ENCODE measurements around the gene CADPS2. TPM values are rescaled to one million over a fixed set of nuclear protein-coding genes. Genes with fewer than 3 reads are reported as not detected.

Gene CADPS2
- total RNA-seq, 5 donors from 2014 or later (not counting 1 experiment from before 2014, with no cell fraction given), result 0.15 to 0.28 (median 0.16) TPM; not detected in 2

DNA sequence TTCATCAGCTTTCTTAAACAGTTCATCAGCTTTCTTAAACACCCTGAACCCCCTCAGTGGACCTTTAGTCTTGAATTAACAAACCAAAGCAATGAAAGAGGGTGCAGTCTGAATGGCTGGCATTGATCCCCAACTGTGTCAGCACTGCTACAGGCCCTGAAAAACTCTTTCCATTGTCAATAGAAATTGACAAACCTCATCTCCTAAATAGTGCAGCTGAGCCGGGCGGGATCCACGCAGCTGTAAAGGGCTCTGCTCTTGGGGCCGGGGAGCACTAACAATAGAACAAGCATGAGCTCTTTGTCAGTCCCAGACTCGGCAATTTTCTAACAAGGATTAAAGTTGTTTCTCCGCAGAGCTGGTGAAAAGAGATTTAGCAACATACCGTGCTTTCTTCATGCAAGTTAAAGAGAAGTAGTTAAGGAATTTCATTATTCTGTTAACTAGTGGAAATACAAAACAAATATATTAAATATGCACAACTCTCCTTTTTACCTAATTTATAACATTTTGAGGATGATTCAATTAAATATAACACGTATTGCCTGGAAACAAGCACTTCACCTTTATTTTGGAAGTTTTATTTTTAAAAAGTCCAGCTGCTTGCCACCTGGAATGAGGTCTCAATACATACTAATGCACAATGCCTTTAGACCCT lies 557.0 kb downstream of the CADPS2 start:
- CTCF ChIA-PET, result no interaction called here

DNA sequence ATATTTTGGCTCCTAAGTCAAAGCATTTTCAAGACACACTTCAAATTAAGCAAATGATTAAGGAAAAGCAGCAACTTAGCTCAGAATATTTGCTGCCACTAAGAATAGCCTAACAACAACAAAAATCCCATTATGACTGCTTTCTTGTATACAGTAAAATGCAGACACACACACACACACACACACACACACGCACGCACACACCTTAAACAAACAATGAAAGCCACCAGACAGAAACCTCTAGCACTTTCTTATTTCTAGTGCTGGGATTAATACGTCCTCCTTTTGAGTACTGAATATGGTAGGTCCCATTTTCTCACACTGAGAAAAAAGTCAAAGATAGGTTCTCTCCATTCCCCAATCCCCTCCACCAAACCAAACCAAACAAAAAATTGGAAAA lies 558.3 kb downstream of the CADPS2 start:
- no peaks in the 10 kb centered on the region for H3K4me1 ChIP-seq (ENCODE audit: control insufficient read depth in 1 of 2, extremely low read depth in 1 of 2, insufficient read depth in 2 of 2, low read length in 2 of 2)
- no peak overlapping the region for H3K4me3 ChIP-seq (ENCODE audit: control insufficient read depth in 1 of 2, extremely low read depth in 1 of 2, low read length in 1 of 2)
- peaks cover 0 to 3% of the 10 kb centered on the region in 2 donors for H3K27me3 Mint-ChIP-seq
- H3K9me3 ChIP-seq, result no peaks in the 10 kb centered on the region
- CTCF ChIA-PET, result no interaction called here
- POLR2A ChIA-PET, result no interaction called here
- H3K4me1 Mint-ChIP-seq, result no peaks in the 10 kb centered on the region
- no peaks in the 10 kb centered on the region for H3K27me3 ChIP-seq (replicated peaks in 1 of 2; ENCODE audit: control insufficient read depth in 2 of 2, extremely low read depth in 1 of 2, insufficient read depth in 2 of 2, low read length in 1 of 2)
- ATAC-seq (replicated peaks in 1 of 4), result no peak
- no peaks in the 10 kb centered on the region for H3K36me3 ChIP-seq (ENCODE audit: control insufficient read depth in 2 of 2, extremely low read depth in 1 of 2, insufficient read depth in 1 of 2, low read length in 1 of 2)
- H3K9me3 Mint-ChIP-seq, result no peaks in the 10 kb centered on the region
- H3K36me3 Mint-ChIP-seq, result no peaks in the 10 kb centered on the region
- no peak overlapping the region for H3K4me3 Mint-ChIP-seq
- H3K27ac Mint-ChIP-seq, result peak overlapping the region in 1 of 2 donors; percentile 4
- H3K27ac ChIP-seq (ENCODE audit: low read length), result no peak overlapping the region
- no CpG with 5 or more reads among the region's 3 CpGs for WGBS (ENCODE audit: insufficient coverage)
- DNase-seq, result no peak

More for the DNA sequence above, 557.0 kb downstream of the CADPS2 start:
- 28% methylated on average over 3 of the region's 8 CpGs for WGBS (ENCODE audit: insufficient coverage)
- no peaks in the 10 kb centered on the region for H3K4me1 Mint-ChIP-seq
- no peaks in the 10 kb centered on the region for H3K9me3 ChIP-seq
- peaks cover 0 to 3% of the 10 kb centered on the region in 2 donors for H3K27me3 Mint-ChIP-seq
- H3K4me1 ChIP-seq (ENCODE audit: control insufficient read depth in 1 of 2, extremely low read depth in 1 of 2, insufficient read depth in 2 of 2, low read length in 2 of 2), result no peaks in the 10 kb centered on the region
- H3K27ac ChIP-seq (ENCODE audit: low read length), result no peak overlapping the region
- peaks cover 0 to 4% (median 0%) of the 10 kb centered on the region in 3 donors for H3K9me3 Mint-ChIP-seq
- no peak overlapping the region for H3K27ac Mint-ChIP-seq
- no peaks in the 10 kb centered on the region for H3K27me3 ChIP-seq (replicated peaks in 1 of 2; ENCODE audit: control insufficient read depth in 2 of 2, extremely low read depth in 1 of 2, insufficient read depth in 2 of 2, low read length in 1 of 2)
- no peaks in the 10 kb centered on the region for H3K36me3 ChIP-seq (ENCODE audit: control insufficient read depth in 2 of 2, extremely low read depth in 1 of 2, insufficient read depth in 1 of 2, low read length in 1 of 2)
- no peaks in the 10 kb centered on the region for H3K36me3 Mint-ChIP-seq
- no peak for DNase-seq
- no peak for ATAC-seq (replicated peaks in 1 of 4)
- no peak overlapping the region for H3K4me3 ChIP-seq (ENCODE audit: control insufficient read depth in 1 of 2, extremely low read depth in 1 of 2, low read length in 1 of 2)
- POLR2A ChIA-PET, result interaction anchor here in 1 of 2 donors (0.8 kb wide), 1 partner anchor 23 kb away, joined by 3 read pairs; no protein-coding TSS in a partner anchor
- no peak overlapping the region for H3K4me3 Mint-ChIP-seq

DNA sequence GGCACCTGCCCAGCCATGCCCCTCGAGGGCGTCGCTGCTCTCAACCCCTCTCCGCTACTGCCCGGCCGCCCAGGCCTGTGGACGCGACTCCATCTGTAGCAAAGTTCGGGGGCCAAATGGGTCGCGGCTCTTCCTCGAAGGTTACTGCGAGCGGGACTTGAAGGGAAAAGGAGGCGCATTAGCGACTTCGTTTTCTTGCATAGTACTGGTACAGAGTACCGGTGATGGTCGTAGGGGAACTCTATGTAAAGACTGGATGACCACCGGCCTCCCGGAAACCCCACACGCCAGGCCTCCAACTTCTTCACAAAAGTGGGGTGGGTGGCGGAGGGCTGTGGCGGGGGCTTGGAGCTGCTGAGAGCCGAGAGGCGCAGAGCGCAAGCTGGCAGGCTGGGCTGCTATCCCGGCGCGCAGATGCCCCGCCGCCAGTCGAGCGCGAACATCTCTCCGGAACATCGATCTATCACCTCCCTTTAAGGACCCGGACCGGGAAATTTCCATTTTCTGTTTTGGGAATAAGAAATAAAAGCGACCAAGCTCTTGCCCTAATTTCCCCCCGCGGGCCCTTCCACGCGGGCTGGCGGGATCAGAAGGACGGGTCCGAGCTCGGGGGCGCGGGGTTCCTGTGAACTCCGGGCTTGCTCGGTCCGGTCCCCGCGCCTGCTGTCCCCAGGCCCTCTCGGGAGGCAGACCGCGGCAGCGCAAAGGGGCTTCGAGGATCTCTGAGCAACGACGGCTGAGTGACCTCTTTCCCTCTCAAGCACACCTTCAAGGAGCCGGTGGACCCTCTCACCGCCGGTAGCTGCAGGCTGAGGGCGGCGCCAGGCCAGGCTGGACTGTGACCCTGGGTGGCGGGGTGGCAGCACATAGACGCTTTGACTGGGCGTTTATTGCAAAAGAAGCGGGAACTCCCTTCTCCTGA lies 569.5 kb downstream of the CADPS2 start:
- H3K27ac Mint-ChIP-seq, result no peak overlapping the region
- H3K27me3 Mint-ChIP-seq, result peaks cover 50 to 59% of the 10 kb centered on the region in 2 donors
- CTCF ChIA-PET, result no interaction called here

DNA sequence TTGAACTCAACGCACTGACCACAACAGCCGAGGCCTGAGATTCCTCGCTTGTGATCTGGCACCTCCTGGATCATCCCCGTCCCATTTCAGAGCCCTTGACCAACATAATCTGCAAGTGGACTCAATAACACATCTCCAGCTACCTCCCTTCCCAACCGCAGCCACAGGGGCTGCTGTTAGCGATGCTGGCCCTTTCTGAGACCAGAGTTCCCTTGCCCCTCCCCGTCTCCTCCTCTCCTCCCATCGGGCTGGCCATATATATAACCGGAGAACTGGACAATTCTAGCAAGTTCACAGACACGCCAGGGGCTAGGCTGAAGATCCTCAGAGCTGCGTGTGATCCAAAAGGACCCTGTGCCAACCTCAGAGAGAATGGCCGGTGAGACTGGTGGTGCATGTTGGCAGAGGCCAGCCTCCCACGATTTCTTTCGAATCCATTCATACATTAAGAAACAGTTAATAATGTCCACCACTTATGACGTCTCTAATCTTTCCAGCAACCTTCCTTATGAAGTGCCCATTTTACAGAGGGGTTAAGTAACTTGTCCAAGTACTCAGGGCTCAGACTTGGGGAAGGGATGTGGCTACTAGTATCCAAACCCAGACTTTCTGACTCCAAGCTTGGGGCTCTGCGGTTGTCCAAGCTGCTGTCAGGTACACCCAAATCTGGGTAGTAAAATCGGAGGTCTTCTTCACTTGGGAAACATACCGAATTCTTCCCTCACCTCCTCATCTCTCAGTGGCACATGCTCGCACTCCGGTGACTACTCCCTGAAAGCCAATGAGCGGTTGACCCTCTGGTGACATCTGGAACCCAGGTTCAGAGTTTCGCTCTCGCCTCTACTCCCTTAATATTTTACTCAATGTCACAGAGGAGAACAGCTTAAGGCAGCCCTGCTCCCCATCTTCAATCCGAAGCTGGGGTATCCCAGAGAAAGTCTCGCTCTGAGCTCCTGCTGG lies 570.5 kb downstream of the CADPS2 start:
- Mint-ChIP-seq H3K4me3 (no peak overlapping the region), H3K4me1 (peaks cover 0 to 6% (median 0%) of the 10 kb centered on the region in 3 donors), H3K9me3 (peaks cover 2 to 10% (median 6%) of the 10 kb centered on the region in 3 donors), H3K36me3 (no peaks in the 10 kb centered on the region), H3K27ac (peak overlapping the region in 1 of 2 donors; percentile 40), H3K27me3 (peaks cover 58 to 66% of the 10 kb centered on the region in 2 donors)
- DNase-seq (no peak), ATAC-seq (replicated peaks in 1 of 4) (no peak)
- Histone ChIP-seq H3K27ac (ENCODE audit: low read length) (no peak overlapping the region), H3K4me3 (ENCODE audit: control insufficient read depth in 1 of 2, extremely low read depth in 1 of 2, low read length in 1 of 2) (no peak overlapping the region), H3K9me3 (no peaks in the 10 kb centered on the region), H3K4me1 (ENCODE audit: control insufficient read depth in 1 of 2, extremely low read depth in 1 of 2, insufficient read depth in 2 of 2, low read length in 2 of 2) (no peaks in the 10 kb centered on the region), H3K36me3 (ENCODE audit: control insufficient read depth in 2 of 2, extremely low read depth in 1 of 2, insufficient read depth in 1 of 2, low read length in 1 of 2) (no peaks in the 10 kb centered on the region), H3K27me3 (replicated peaks in 1 of 2; ENCODE audit: control insufficient read depth in 2 of 2, extremely low read depth in 1 of 2, insufficient read depth in 2 of 2, low read length in 1 of 2) (peaks cover 19 to 38% of the 10 kb centered on the region in 2 experiments)
- WGBS (ENCODE audit: insufficient coverage), result 13% methylated on average over 19 of the region's 25 CpGs
- ChIA-PET CTCF (no interaction called here), POLR2A (no interaction called here)

More for the DNA sequence above, 569.5 kb downstream of the CADPS2 start:
- H3K4me3 ChIP-seq (ENCODE audit: control insufficient read depth in 1 of 2, extremely low read depth in 1 of 2, low read length in 1 of 2), result no peak overlapping the region
- peaks cover 18 to 35% of the 10 kb centered on the region in 2 experiments for H3K27me3 ChIP-seq (replicated peaks in 1 of 2; ENCODE audit: control insufficient read depth in 2 of 2, extremely low read depth in 1 of 2, insufficient read depth in 2 of 2, low read length in 1 of 2)
- POLR2A ChIA-PET, result no interaction called here
- H3K27ac ChIP-seq (ENCODE audit: low read length), result no peak overlapping the region
- Mint-ChIP-seq H3K9me3 (peaks cover 2 to 10% (median 6%) of the 10 kb centered on the region in 3 donors), H3K4me1 (no peaks in the 10 kb centered on the region), H3K36me3 (no peaks in the 10 kb centered on the region), H3K4me3 (no peak overlapping the region)
- no peak for DNase-seq
- no peaks in the 10 kb centered on the region for H3K36me3 ChIP-seq (ENCODE audit: control insufficient read depth in 2 of 2, extremely low read depth in 1 of 2, insufficient read depth in 1 of 2, low read length in 1 of 2)
- ATAC-seq (replicated peaks in 1 of 4), result no peak
- no peaks in the 10 kb centered on the region for H3K4me1 ChIP-seq (ENCODE audit: control insufficient read depth in 1 of 2, extremely low read depth in 1 of 2, insufficient read depth in 2 of 2, low read length in 2 of 2)
- no peaks in the 10 kb centered on the region for H3K9me3 ChIP-seq
- WGBS (ENCODE audit: insufficient coverage), result 7% methylated on average over 43 of the region's 71 CpGs

DNA sequence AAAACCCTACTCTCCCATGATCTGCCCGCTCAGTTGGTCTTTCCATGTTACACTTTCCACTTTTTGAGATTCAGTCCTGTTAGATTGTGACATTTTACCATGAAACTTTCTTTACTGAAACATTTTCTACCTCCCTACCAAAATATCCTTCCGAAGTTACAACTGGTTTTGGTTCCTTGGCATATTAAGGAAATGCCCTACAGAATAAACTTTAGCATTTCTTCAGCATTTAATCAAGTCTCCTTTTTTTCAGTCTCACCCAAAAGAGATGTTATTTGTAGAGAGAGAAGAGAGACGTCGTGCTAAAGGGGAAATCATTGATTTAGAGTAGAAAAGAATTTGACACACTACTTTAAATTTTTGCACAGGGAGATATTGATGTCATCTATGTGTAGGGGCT lies 572.0 kb downstream of the CADPS2 start:
- no peak for DNase-seq
- peaks cover 2 to 8% (median 6%) of the 10 kb centered on the region in 3 donors for H3K9me3 Mint-ChIP-seq
- H3K4me1 Mint-ChIP-seq, result peaks cover 0 to 9% (median 5%) of the 10 kb centered on the region in 3 donors
- no peak overlapping the region for H3K27ac ChIP-seq (ENCODE audit: low read length)
- POLR2A ChIA-PET, result no interaction called here
- peaks cover 16 to 49% of the 10 kb centered on the region in 2 experiments for H3K27me3 ChIP-seq (replicated peaks in 1 of 2; ENCODE audit: control insufficient read depth in 2 of 2, extremely low read depth in 1 of 2, insufficient read depth in 2 of 2, low read length in 1 of 2)
- CTCF ChIA-PET, result no interaction called here
- H3K27ac Mint-ChIP-seq, result no peak overlapping the region
- H3K36me3 Mint-ChIP-seq, result no peaks in the 10 kb centered on the region
- no peak overlapping the region for H3K4me3 Mint-ChIP-seq
- H3K4me3 ChIP-seq (ENCODE audit: control insufficient read depth in 1 of 2, extremely low read depth in 1 of 2, low read length in 1 of 2), result no peak overlapping the region
- H3K4me1 ChIP-seq (ENCODE audit: control insufficient read depth in 1 of 2, extremely low read depth in 1 of 2, insufficient read depth in 2 of 2, low read length in 2 of 2), result no peaks in the 10 kb centered on the region
- 14% methylated on average over 1 of the region's 4 CpGs for WGBS (ENCODE audit: insufficient coverage)
- ATAC-seq (replicated peaks in 1 of 4), result no peak
- H3K9me3 ChIP-seq, result no peaks in the 10 kb centered on the region
- H3K36me3 ChIP-seq (ENCODE audit: control insufficient read depth in 2 of 2, extremely low read depth in 1 of 2, insufficient read depth in 1 of 2, low read length in 1 of 2), result no peaks in the 10 kb centered on the region
- H3K27me3 Mint-ChIP-seq, result peaks cover 67 to 71% of the 10 kb centered on the region in 2 donors

DNA sequence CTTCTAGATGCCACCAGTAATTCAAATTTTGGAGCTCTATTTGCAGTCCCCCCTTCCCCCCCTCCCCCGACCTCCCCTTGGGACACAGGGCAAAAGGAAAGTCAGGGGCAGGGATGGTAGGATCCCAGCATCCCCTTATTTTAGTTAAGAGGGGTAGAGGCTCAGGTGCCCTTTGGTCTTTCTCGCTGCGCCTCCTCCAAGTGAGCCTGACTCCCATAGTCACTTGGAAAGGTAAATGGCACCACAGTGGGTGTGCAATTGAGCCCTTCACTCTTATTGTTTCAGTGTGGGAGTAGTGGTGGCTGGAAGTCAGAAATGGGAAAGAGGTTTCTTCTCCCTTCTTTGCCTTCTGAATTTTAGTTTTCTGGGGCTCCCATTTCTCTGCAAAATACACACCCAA lies 573.5 kb downstream of the CADPS2 start:
- Histone ChIP-seq H3K27ac (ENCODE audit: low read length) (no peak overlapping the region), H3K4me3 (ENCODE audit: control insufficient read depth in 1 of 2, extremely low read depth in 1 of 2, low read length in 1 of 2) (no peak overlapping the region), H3K9me3 (no peaks in the 10 kb centered on the region), H3K27me3 (replicated peaks in 1 of 2; ENCODE audit: control insufficient read depth in 2 of 2, extremely low read depth in 1 of 2, insufficient read depth in 2 of 2, low read length in 1 of 2) (peaks cover 15 to 47% of the 10 kb centered on the region in 2 experiments), H3K36me3 (ENCODE audit: control insufficient read depth in 2 of 2, extremely low read depth in 1 of 2, insufficient read depth in 1 of 2, low read length in 1 of 2) (no peaks in the 10 kb centered on the region), H3K4me1 (ENCODE audit: control insufficient read depth in 1 of 2, extremely low read depth in 1 of 2, insufficient read depth in 2 of 2, low read length in 2 of 2) (no peaks in the 10 kb centered on the region)
- ChIA-PET POLR2A (no interaction called here), CTCF (no interaction called here)
- WGBS (ENCODE audit: insufficient coverage), result 28% methylated on average over 2 of the region's 3 CpGs
- DNase-seq, result no peak
- Mint-ChIP-seq H3K36me3 (no peaks in the 10 kb centered on the region), H3K27me3 (peaks cover 70 to 74% of the 10 kb centered on the region in 2 donors), H3K9me3 (peaks cover 2 to 8% (median 6%) of the 10 kb centered on the region in 3 donors), H3K4me1 (peaks cover 0 to 9% (median 5%) of the 10 kb centered on the region in 3 donors), H3K27ac (no peak overlapping the region), H3K4me3 (no peak overlapping the region)
- ATAC-seq (replicated peaks in 1 of 4), result no peak

Data from T-cell (primary cell).